OCI-LY7 (cell line): ENCODE data around the gene SMC1A. TPM values are rescaled to one million over a fixed set of nuclear protein-coding genes. Genes with fewer than 3 reads are reported as not detected.

Experiments
- BruUV-seq: library from RNA; stranded (reverse); fragments of 400-500 nt; replicated peaks from 2 replicates; lab custom pipeline; 2021; lab: Mats Ljungman, UMichigan
- CTCF ChIA-PET: fragments of 300-600 bp; sonication (Branson Sonifier 250); formaldehyde crosslinking; loops from one replicate; lab custom pipeline; 2022; ENCODE audit warnings: antibody characterized with exemption; ENCODE audit not compliant: unreplicated experiment; lab: Charles Lee
- POLR2A ChIA-PET: fragments of 300-600 bp; sonication (Branson Sonifier 250); formaldehyde crosslinking; loops from one replicate; lab custom pipeline; 2022; ENCODE audit warnings: antibody characterized with exemption; lab: Charles Lee
- DNase-seq: peaks from one replicate; pipeline ENCODE4 v3.0.0-alpha.2; 2015; ENCODE audit warnings: low spot score
- H2AFZ ChIP-seq: fragments of 200-600 bp; sonication (generic), shearing (Covaris generic); 2 replicates; pipeline ENCODE4 v1.6.1; 2014; ENCODE audit warnings: mild to moderate bottlenecking, antibody characterized with exemption, low read length, moderate library complexity
- H3K27ac ChIP-seq: fragments of 200-600 bp; sonication (generic); 2 replicates; pipeline ENCODE4 v1.5.1; 2014; ENCODE audit warnings: mixed run types, low read depth, mild to moderate bottlenecking, moderate library complexity, low read length, inconsistent platforms; ENCODE audit not compliant: poor library complexity, severe bottlenecking
- H3K36me3 ChIP-seq: fragments of 200-600 bp; sonication (generic); 2 replicates; pipeline ENCODE4 v1.6.1; 2014; ENCODE audit warnings: mild to moderate bottlenecking, antibody characterized with exemption, low read length, moderate library complexity, mixed read lengths; ENCODE audit not compliant: insufficient read depth
- H3K4me1 ChIP-seq: fragments of 200-600 bp; sonication (generic); 2 replicates; pipeline ENCODE4 v1.5.1; 2014; ENCODE audit warnings: mild to moderate bottlenecking, low read length; ENCODE audit not compliant: insufficient read depth, poor library complexity, severe bottlenecking
- H3K4me2 ChIP-seq: fragments of 200-600 bp; sonication (generic); 2 replicates; pipeline ENCODE4 v1.6.1; 2014; ENCODE audit warnings: mild to moderate bottlenecking, low read length
- H3K4me3 ChIP-seq: fragments of 200-600 bp; sonication (generic); 2 replicates; pipeline ENCODE4 v1.5.1; 2014; ENCODE audit warnings: mild to moderate bottlenecking, low read depth, low read length; ENCODE audit not compliant: poor library complexity, severe bottlenecking
- H3K79me2 ChIP-seq: fragments of 200-600 bp; sonication (generic); 2 replicates; pipeline ENCODE4 v1.6.1; 2016; ENCODE audit warnings: low read depth, mild to moderate bottlenecking, low read length, moderate library complexity, mixed read lengths; ENCODE audit not compliant: insufficient read depth
- H3K9me2 ChIP-seq: fragments of 200-600 bp; sonication (generic); 2 replicates; pipeline ENCODE4 v1.6.1; 2016; ENCODE audit warnings: mild to moderate bottlenecking, low read length, mixed read lengths; ENCODE audit not compliant: insufficient read depth
- H3K9me3 ChIP-seq: fragments of 200-600 bp; sonication (generic); 2 replicates; pipeline ENCODE4 v1.6.1; 2014; ENCODE audit warnings: mild to moderate bottlenecking, mixed run types, low read length, mixed read lengths
- H4K20me1 ChIP-seq: fragments of 200-600 bp; sonication (generic); 2 replicates; pipeline ENCODE4 v1.6.1; 2014; ENCODE audit warnings: mild to moderate bottlenecking, antibody characterized with exemption, low read length, moderate library complexity, mixed read lengths; ENCODE audit not compliant: insufficient read depth
- CTCF ChIP-seq: fragments of 200-600 bp; sonication (generic); conservative IDR thresholded peaks from 2 replicates; pipeline ENCODE4 v1.5.1; 2014; ENCODE audit warnings: mild to moderate bottlenecking, antibody characterized with exemption, low read length, moderate library complexity, mixed read lengths
- EZH2phosphoT487 ChIP-seq: fragments of 200-600 bp; sonication (generic); IDR thresholded peaks from 2 replicates; pipeline ENCODE4 v1.6.1; 2018; ENCODE audit warnings: low read depth, borderline replicate concordance, mild to moderate bottlenecking, mixed run types, antibody characterized with exemption, low read length, moderate library complexity, mixed read lengths
- intact Hi-C: fragments of 100-400 bp; cut with micrococcal nuclease; formaldehyde crosslinking; loops from one replicate; pipeline ENCODE4 v1.10.0; 2022; ENCODE audit not compliant: unreplicated experiment
- total RNA-seq, 2 experiments: library from RNA; depleted of rRNA in 1 of 2; stranded (reverse); fragments of >200 nt in 1 of 2; shearing (Covaris generic) in 1 of 2; gene quantifications; 2 replicates each; pipeline ENCODE4 v1.2.3, GENCODE V29; 2014 to 2022

SMC1A gene
- total RNA-seq, 2 experiments from 2014 or later: 41.6 to 134 TPM

- no peaks in the 10 kb centered on the region for H3K4me1 ChIP-seq
- no peak overlapping the region for H3K4me3 ChIP-seq
- H3K9me2 ChIP-seq: no peaks in the 10 kb centered on the region
- BruUV-seq: no TSS peak
- H3K27ac ChIP-seq: no peak overlapping the region
- peaks cover 31% of the 10 kb centered on the region; the same call in 1 of the 2 replicates for H3K79me2 ChIP-seq
- POLR2A ChIA-PET: no interaction called here
- intact Hi-C loops: no loop called here
- H3K4me2 ChIP-seq: no peak overlapping the region
- peaks cover 81% of the 10 kb centered on the region for H3K36me3 ChIP-seq
- CTCF ChIA-PET: interaction anchor here (0.6 kb wide), 1 partner anchor 9 kb away, joined by 3 read pairs; no protein-coding TSS in a partner anchor
- no peaks in the 10 kb centered on the region for H3K9me3 ChIP-seq
- no peak for DNase-seq
- H4K20me1 ChIP-seq: no peaks in the 10 kb centered on the region
- no peak overlapping the region for H2AFZ ChIP-seq
- TF ChIP-seq EZH2phosphoT487 (no peak), CTCF (no peak)
Observed at GRCh38 chrX:53412446-53412845, 10.0 kb downstream of the SMC1A start.

GRCh38 chrX:53403535-53403934, 18.9 kb downstream of the SMC1A start:
- Histone ChIP-seq H2AFZ (no peak overlapping the region), H3K79me2 (no peaks in the 10 kb centered on the region), H3K4me3 (no peak overlapping the region), H3K4me2 (no peak overlapping the region), H3K9me3 (no peaks in the 10 kb centered on the region), H3K27ac (no peak overlapping the region), H4K20me1 (no peaks in the 10 kb centered on the region), H3K4me1 (no peaks in the 10 kb centered on the region), H3K9me2 (no peaks in the 10 kb centered on the region), H3K36me3 (peaks cover 87% of the 10 kb centered on the region)
- POLR2A ChIA-PET: no interaction called here
- intact Hi-C loops: no loop called here
- DNase-seq: no peak
- BruUV-seq: no TSS peak
- TF ChIP-seq EZH2phosphoT487 (no peak), CTCF (no peak)
- CTCF ChIA-PET: interaction anchor here (0.5 kb wide), 1 partner anchor 1592 kb away, joined by 3 read pairs; no protein-coding TSS in a partner anchor

- Histone ChIP-seq H3K4me1 (no peaks in the 10 kb centered on the region), H2AFZ (no peak overlapping the region), H3K4me2 (no peak overlapping the region), H3K9me2 (no peaks in the 10 kb centered on the region), H3K36me3 (peaks cover 75% of the 10 kb centered on the region), H3K9me3 (no peaks in the 10 kb centered on the region), H3K4me3 (no peak overlapping the region), H3K27ac (no peak overlapping the region), H4K20me1 (no peaks in the 10 kb centered on the region), H3K79me2 (no peaks in the 10 kb centered on the region)
- DNase-seq: no peak
- ChIA-PET CTCF (no interaction called here), POLR2A (no interaction called here)
- TF ChIP-seq EZH2phosphoT487: no peak
- no peak for TF ChIP-seq CTCF
- intact Hi-C loops: no loop called here
- BruUV-seq: no TSS peak
Observed at GRCh38 chrX:53398216-53398615, 24.2 kb downstream of the SMC1A start.
